22Rv1 (cell line): Measurements from ENCODE around the gene USP24.

Experiments
- ZFX ChIP-seq: fragments of 450-650 bp; IDR thresholded peaks from 2 replicates; pipeline ENCODE4 v1.6.1; 2017; ENCODE audit warnings: antibody characterized with exemption, borderline replicate concordance
- TF ChIP-seq, protein P1 (sequence below): fragments of 450-650 bp; IDR thresholded peaks from 2 replicates; pipeline ENCODE4 v1.5.1; 2017; ENCODE audit warnings: mild to moderate bottlenecking

DNA sequence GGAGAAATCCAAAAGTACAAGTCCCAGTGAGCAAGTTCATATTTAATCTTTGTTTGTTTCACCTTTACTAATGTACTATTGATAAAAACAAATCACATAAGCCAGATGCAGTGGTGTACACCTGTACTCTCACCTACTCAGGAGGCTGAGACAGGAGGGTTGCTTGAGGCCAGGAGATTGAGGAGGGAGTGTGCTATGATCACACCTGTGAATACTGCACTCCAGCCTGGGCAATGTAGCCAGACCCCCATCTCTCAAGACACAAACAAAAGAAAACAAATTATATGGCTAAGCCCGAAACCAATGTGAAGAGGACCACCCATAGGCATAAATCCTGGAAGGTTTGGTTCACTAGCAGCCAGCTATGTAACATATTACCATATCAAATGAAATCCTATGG, 9.6 kb upstream of the USP24 start:
- TF ChIP-seq, protein P1, sequence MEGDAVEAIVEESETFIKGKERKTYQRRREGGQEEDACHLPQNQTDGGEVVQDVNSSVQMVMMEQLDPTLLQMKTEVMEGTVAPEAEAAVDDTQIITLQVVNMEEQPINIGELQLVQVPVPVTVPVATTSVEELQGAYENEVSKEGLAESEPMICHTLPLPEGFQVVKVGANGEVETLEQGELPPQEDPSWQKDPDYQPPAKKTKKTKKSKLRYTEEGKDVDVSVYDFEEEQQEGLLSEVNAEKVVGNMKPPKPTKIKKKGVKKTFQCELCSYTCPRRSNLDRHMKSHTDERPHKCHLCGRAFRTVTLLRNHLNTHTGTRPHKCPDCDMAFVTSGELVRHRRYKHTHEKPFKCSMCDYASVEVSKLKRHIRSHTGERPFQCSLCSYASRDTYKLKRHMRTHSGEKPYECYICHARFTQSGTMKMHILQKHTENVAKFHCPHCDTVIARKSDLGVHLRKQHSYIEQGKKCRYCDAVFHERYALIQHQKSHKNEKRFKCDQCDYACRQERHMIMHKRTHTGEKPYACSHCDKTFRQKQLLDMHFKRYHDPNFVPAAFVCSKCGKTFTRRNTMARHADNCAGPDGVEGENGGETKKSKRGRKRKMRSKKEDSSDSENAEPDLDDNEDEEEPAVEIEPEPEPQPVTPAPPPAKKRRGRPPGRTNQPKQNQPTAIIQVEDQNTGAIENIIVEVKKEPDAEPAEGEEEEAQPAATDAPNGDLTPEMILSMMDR = no peak
- TF ChIP-seq ZFX = no peak
